RWPE1 (cell line): ENCODE data around the gene FAM200B.

Experiments
- CTCF ChIA-PET: fragments of 350-600 bp; sonication (Branson Sonifier 250); formaldehyde crosslinking; extraction: SDS; loops from one replicate; lab custom pipeline; 2021; lab: Yijun Ruan, JAX
- POLR2A ChIA-PET: fragments of 400-600 bp; formaldehyde crosslinking; extraction: SDS; loops from one replicate; lab custom pipeline; 2020; ENCODE audit warnings: antibody characterized with exemption; ENCODE audit not compliant: low non-redundant PET; lab: Yijun Ruan, JAX
- DNase-seq: peaks from one replicate; pipeline ENCODE4 v3.0.0; 2012; ENCODE audit warnings: low spot score
- H3K27ac ChIP-seq: fragments of 450-650 bp; 2 replicates; pipeline ENCODE4 v1.5.1; 2017
- CTCF ChIP-seq: fragments of 450-650 bp; conservative IDR thresholded peaks from 2 replicates; pipeline ENCODE4 v1.5.1; 2017; ENCODE audit warnings: low read depth, mild to moderate bottlenecking

FAM200B gene

GRCh38 chr4:15702941-15703403, 21.3 kb downstream of the FAM200B start, which contains the start of gene BST1:
TSS of gene BST1 (plus strand) at chr4:15703065. CDS start at chr4:15703145, 80 bp downstream.
- no peak for DNase-seq
- ChIA-PET CTCF (no interaction called here), POLR2A (no interaction called here)
- H3K27ac ChIP-seq, result no peak within 1 kb of the TSS
- TF ChIP-seq CTCF, result no peak

- no peak for DNase-seq
- POLR2A ChIA-PET, result no interaction called here
- no peak for TF ChIP-seq CTCF
- H3K27ac ChIP-seq, result no peak overlapping the region
- CTCF ChIA-PET, result no interaction called here
Observed at GRCh38 chr4:15703439-15703838, 21.8 kb downstream of the FAM200B start.

- no peak overlapping the region for H3K27ac ChIP-seq
- ChIA-PET POLR2A (no interaction called here), CTCF (no interaction called here)
- DNase-seq, result no peak
- TF ChIP-seq CTCF, result no peak
Observed at GRCh38 chr4:15704129-15704528, 22.5 kb downstream of the FAM200B start.

GRCh38 chr4:15706646-15707362, 25.2 kb downstream of the FAM200B start:
- ChIA-PET CTCF (no interaction called here), POLR2A (no interaction called here)
- no peak for DNase-seq
- no peak overlapping the region for H3K27ac ChIP-seq
- TF ChIP-seq CTCF, result no peak

- no peak overlapping the region for H3K27ac ChIP-seq
- no peak for TF ChIP-seq CTCF
- ChIA-PET POLR2A (no interaction called here), CTCF (no interaction called here)
- no peak for DNase-seq
Observed at GRCh38 chr4:15707363-15707715, 25.7 kb downstream of the FAM200B start.

- DNase-seq, result no peak
- TF ChIP-seq CTCF, result no peak
- H3K27ac ChIP-seq, result no peak overlapping the region
- ChIA-PET CTCF (no interaction called here), POLR2A (no interaction called here)
Observed at GRCh38 chr4:15711762-15712161, 30.1 kb downstream of the FAM200B start.
